ENCODE data around the gene GNGT2. TPM values are rescaled to one million over a fixed set of nuclear protein-coding genes. Genes with fewer than 3 reads are reported as not detected.

GNGT2 gene
- polyA plus RNA-seq, 1 donor from 2014 or later, result not detected

DNA sequence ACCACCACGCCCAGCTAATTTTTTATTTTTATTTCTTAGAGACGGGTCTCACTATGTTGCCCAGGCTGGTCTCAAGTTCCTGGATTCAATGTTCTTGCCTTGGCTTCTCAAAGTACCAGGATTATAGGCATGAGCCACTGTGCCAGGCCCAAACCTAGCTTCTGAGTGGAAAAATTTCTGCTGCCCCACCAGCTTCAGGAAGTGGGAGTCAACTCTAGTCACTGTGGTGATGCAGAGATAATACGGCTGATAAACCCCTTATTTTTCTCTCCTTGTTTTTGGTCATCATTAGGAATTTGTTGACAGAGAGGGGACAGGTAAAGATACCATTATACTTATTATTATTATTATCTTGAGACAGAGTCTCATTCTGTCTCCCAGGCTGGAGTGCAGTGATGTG is 48.0 kb upstream of the GNGT2 start:
- Histone ChIP-seq H3K4me3 (ENCODE audit: low read length) (no peak overlapping the region), H3K27me3 (ENCODE audit: insufficient read depth, low read depth, low read length) (peaks cover 23% of the 10 kb centered on the region), H3K9ac (ENCODE audit: low read length) (no peak overlapping the region), H3F3A (ENCODE audit: insufficient read depth, low read length, poor library complexity, severe bottlenecking) (no peaks in the 10 kb centered on the region), H3K4me2 (ENCODE audit: low read length) (no peak overlapping the region), H4K20me1 (ENCODE audit: insufficient read depth) (no peaks in the 10 kb centered on the region), H3K9me2 (ENCODE audit: insufficient read depth, low read length) (no peaks in the 10 kb centered on the region), H3K27ac (ENCODE audit: low read length) (no peak overlapping the region), H3K9me3 (ENCODE audit: low read length) (no peaks in the 10 kb centered on the region), H3K79me2 (replicated peaks; ENCODE audit: insufficient read depth, low read length) (no peaks in the 10 kb centered on the region), H2AFZ (ENCODE audit: low read depth, low read length) (no peak overlapping the region), H3K36me3 (ENCODE audit: insufficient read depth, low read length) (no peaks in the 10 kb centered on the region)
- no peak for TF ChIP-seq SMC3 (conservative IDR thresholded peaks at IDR 0.05; ENCODE audit: poor library complexity)
- no peak for TF ChIP-seq POLR2AphosphoS5 (IDR thresholded peaks at IDR 0.05)
- no peak for TF ChIP-seq RAD21 (conservative IDR thresholded peaks at IDR 0.05)
- no peak for TF ChIP-seq TAF1 (IDR thresholded peaks at IDR 0.05; ENCODE audit: low read depth)
- TF ChIP-seq, protein P1, sequence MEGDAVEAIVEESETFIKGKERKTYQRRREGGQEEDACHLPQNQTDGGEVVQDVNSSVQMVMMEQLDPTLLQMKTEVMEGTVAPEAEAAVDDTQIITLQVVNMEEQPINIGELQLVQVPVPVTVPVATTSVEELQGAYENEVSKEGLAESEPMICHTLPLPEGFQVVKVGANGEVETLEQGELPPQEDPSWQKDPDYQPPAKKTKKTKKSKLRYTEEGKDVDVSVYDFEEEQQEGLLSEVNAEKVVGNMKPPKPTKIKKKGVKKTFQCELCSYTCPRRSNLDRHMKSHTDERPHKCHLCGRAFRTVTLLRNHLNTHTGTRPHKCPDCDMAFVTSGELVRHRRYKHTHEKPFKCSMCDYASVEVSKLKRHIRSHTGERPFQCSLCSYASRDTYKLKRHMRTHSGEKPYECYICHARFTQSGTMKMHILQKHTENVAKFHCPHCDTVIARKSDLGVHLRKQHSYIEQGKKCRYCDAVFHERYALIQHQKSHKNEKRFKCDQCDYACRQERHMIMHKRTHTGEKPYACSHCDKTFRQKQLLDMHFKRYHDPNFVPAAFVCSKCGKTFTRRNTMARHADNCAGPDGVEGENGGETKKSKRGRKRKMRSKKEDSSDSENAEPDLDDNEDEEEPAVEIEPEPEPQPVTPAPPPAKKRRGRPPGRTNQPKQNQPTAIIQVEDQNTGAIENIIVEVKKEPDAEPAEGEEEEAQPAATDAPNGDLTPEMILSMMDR (IDR thresholded peaks at IDR 0.05; ENCODE audit: poor library complexity, severe bottlenecking), result no peak
- no peak for TF ChIP-seq EZH2 (IDR thresholded peaks at IDR 0.05; ENCODE audit: borderline replicate concordance, insufficient read depth, low read length, poor library complexity, severe bottlenecking)
- TF ChIP-seq EP300 (conservative IDR thresholded peaks at IDR 0.05; ENCODE audit: poor library complexity, severe bottlenecking), result no peak
- TF ChIP-seq, protein P2, sequence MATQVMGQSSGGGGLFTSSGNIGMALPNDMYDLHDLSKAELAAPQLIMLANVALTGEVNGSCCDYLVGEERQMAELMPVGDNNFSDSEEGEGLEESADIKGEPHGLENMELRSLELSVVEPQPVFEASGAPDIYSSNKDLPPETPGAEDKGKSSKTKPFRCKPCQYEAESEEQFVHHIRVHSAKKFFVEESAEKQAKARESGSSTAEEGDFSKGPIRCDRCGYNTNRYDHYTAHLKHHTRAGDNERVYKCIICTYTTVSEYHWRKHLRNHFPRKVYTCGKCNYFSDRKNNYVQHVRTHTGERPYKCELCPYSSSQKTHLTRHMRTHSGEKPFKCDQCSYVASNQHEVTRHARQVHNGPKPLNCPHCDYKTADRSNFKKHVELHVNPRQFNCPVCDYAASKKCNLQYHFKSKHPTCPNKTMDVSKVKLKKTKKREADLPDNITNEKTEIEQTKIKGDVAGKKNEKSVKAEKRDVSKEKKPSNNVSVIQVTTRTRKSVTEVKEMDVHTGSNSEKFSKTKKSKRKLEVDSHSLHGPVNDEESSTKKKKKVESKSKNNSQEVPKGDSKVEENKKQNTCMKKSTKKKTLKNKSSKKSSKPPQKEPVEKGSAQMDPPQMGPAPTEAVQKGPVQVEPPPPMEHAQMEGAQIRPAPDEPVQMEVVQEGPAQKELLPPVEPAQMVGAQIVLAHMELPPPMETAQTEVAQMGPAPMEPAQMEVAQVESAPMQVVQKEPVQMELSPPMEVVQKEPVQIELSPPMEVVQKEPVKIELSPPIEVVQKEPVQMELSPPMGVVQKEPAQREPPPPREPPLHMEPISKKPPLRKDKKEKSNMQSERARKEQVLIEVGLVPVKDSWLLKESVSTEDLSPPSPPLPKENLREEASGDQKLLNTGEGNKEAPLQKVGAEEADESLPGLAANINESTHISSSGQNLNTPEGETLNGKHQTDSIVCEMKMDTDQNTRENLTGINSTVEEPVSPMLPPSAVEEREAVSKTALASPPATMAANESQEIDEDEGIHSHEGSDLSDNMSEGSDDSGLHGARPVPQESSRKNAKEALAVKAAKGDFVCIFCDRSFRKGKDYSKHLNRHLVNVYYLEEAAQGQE (IDR thresholded peaks at IDR 0.05; ENCODE audit: borderline replicate concordance), result no peak
- TF ChIP-seq MXI1 (conservative IDR thresholded peaks at IDR 0.05; ENCODE audit: poor library complexity, severe bottlenecking), result no peak

DNA sequence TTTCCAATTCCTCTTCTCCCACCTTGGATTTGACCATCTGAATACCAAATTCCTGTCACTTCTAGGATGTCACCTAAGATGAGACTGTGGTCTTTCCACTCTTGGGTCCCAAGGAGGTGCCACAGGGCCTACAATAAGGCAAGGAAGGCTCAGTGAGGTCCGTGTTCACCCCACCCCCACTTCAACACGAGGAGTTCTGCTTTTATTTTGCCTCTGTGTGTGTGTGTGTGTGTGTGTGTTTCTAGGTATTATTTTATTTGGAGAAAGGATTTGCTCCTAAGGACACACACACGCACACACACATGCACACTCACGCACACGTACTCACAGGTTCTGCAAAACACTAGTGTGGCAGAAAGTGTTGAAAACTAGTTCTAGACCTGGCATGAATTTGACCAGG is 44.8 kb upstream of the GNGT2 start:
- Histone ChIP-seq H3K9me3 (ENCODE audit: low read length) (no peaks in the 10 kb centered on the region), H3K79me2 (replicated peaks; ENCODE audit: insufficient read depth, low read length) (no peaks in the 10 kb centered on the region), H3K36me3 (ENCODE audit: insufficient read depth, low read length) (no peaks in the 10 kb centered on the region), H4K20me1 (ENCODE audit: insufficient read depth) (no peaks in the 10 kb centered on the region), H3K9me2 (ENCODE audit: insufficient read depth, low read length) (no peaks in the 10 kb centered on the region), H3K4me2 (ENCODE audit: low read length) (no peak overlapping the region), H3K27me3 (ENCODE audit: insufficient read depth, low read depth, low read length) (peaks cover 9% of the 10 kb centered on the region), H3K9ac (ENCODE audit: low read length) (no peak overlapping the region), H3K4me3 (ENCODE audit: low read length) (no peak overlapping the region), H3F3A (ENCODE audit: insufficient read depth, low read length, poor library complexity, severe bottlenecking) (no peaks in the 10 kb centered on the region), H3K27ac (ENCODE audit: low read length) (no peak overlapping the region), H2AFZ (ENCODE audit: low read depth, low read length) (no peak overlapping the region)
- TF ChIP-seq EP300 (conservative IDR thresholded peaks at IDR 0.05; ENCODE audit: poor library complexity, severe bottlenecking) (no peak), RAD21 (conservative IDR thresholded peaks at IDR 0.05) (no peak), MXI1 (conservative IDR thresholded peaks at IDR 0.05; ENCODE audit: poor library complexity, severe bottlenecking) (no peak), POLR2AphosphoS5 (IDR thresholded peaks at IDR 0.05) (no peak), SMC3 (conservative IDR thresholded peaks at IDR 0.05; ENCODE audit: poor library complexity) (no peak), TAF1 (IDR thresholded peaks at IDR 0.05; ENCODE audit: low read depth) (no peak), EZH2 (IDR thresholded peaks at IDR 0.05; ENCODE audit: borderline replicate concordance, insufficient read depth, low read length, poor library complexity, severe bottlenecking) (no peak)
- TF ChIP-seq, protein P2 (IDR thresholded peaks at IDR 0.05; ENCODE audit: borderline replicate concordance), result no peak

Data from neural cell (in vitro differentiated cells).